ENCODE measurements around the gene CD6. TPM values are rescaled to one million over a fixed set of nuclear protein-coding genes. Genes with fewer than 3 reads are reported as not detected.

CD6 gene
- total RNA-seq, 1 experiment from 2014 or later = not detected

GRCh38 chr11:61001931-61002330 is 30.5 kb downstream of the CD6 start:
- in situ Hi-C loops (cut with HindIII; ENCODE audit: low sequenced_read_pairs) = no loop called here
- DNase-seq (ENCODE audit: low spot score) = no peak

DNA sequence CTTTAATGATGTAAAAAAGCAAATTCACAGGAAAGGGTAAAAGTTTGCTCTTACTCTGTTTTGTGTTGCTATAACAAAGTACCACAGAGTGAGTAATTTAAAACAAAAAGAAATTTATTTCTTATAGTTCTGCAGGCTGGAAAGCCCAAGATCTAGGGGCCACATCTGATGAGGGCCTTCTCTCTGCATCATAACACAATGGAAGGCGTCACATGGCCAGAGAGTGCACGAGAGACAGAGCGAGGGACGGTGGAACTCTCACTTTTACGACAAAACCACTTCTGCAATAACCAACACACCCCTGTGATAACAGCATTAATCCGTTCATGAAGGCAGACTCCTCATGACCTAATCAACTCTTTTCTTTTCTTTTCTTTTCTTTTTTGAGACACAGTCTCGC is 31.1 kb downstream of the CD6 start:
- DNase-seq (ENCODE audit: low spot score) = no peak
- in situ Hi-C loops (cut with HindIII; ENCODE audit: low sequenced_read_pairs) = no loop called here

- in situ Hi-C loops (cut with HindIII; ENCODE audit: low sequenced_read_pairs) = no loop called here
- no peak for DNase-seq (ENCODE audit: low spot score)
Observed at GRCh38 chr11:61004180-61004611, 32.7 kb downstream of the CD6 start.

- in situ Hi-C loops (cut with HindIII; ENCODE audit: low sequenced_read_pairs) = no loop called here
- DNase-seq (ENCODE audit: low spot score) = no peak
Observed at GRCh38 chr11:61004761-61005181, 33.3 kb downstream of the CD6 start.

DNA sequence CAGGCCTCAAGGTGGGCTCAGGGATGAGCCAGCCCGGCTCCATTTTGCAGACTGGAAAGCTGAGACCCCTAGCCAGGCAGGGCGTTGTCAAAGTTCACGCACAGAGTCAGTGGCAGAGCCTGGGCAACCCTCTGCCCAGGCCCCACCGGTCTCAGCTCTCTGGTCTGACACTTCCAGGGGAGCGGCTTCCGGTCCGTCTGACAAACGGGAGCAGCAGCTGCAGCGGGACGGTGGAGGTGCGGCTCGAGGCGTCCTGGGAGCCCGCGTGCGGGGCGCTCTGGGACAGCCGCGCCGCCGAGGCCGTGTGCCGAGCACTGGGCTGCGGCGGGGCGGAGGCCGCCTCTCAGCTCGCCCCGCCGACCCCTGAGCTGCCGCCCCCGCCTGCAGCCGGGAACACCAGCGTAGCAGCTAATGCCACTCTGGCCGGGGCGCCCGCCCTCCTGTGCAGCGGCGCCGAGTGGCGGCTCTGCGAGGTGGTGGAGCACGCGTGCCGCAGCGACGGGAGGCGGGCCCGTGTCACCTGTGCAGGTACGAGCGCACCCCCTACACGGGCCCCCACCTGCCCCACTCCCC is 36.0 kb downstream of the CD6 start:
- DNase-seq (ENCODE audit: low spot score) = no peak
- in situ Hi-C loops (cut with HindIII; ENCODE audit: low sequenced_read_pairs) = no loop called here

- DNase-seq (ENCODE audit: low spot score) = peak; percentile 27
- in situ Hi-C loops (cut with HindIII; ENCODE audit: low sequenced_read_pairs) = no loop called here
Observed at GRCh38 chr11:61007956-61008896, 36.7 kb downstream of the CD6 start.

GRCh38 chr11:61008971-61009370 is 37.5 kb downstream of the CD6 start:
- in situ Hi-C loops (cut with HindIII; ENCODE audit: low sequenced_read_pairs) = no loop called here
- no peak for DNase-seq (ENCODE audit: low spot score)

DNA sequence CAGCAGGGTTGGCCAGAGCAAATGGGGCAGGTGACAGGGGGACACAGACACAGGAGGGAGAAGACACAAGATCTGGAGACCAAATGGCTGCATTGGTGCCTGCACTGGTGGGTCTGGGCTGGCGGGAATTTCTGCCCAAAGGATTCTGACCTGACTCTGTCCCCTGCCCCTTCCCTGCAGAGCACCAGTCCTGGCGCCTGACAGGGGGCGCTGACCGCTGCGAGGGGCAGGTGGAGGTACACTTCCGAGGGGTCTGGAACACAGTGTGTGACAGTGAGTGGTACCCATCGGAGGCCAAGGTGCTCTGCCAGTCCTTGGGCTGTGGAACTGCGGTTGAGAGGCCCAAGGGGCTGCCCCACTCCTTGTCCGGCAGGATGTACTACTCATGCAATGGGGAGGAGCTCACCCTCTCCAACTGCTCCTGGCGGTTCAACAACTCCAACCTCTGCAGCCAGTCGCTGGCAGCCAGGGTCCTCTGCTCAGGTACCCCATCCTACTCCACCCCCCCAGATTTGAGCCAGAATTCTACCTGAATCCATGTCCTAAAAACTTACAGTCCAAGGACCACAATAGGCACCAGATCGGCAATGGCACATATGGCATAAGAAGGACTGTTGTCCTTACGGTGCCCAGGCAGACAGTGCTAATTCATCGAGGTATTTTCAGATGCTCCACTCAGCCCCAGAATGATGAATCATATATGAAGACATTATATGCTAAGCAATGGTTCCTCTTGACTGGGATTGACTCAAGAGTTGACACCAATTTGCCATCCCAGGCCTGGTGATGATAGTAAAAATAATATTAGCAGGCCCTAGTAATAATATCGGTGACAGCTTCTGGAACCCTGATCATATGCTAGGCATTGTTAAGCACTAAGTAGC is 38.2 kb downstream of the CD6 start:
- DNase-seq (ENCODE audit: low spot score) = no peak
- in situ Hi-C loops (cut with HindIII; ENCODE audit: low sequenced_read_pairs) = no loop called here

GRCh38 chr11:61010466-61011228 is 39.2 kb downstream of the CD6 start:
- in situ Hi-C loops (cut with HindIII; ENCODE audit: low sequenced_read_pairs) = no loop called here
- DNase-seq (ENCODE audit: low spot score) = no peak

DNA sequence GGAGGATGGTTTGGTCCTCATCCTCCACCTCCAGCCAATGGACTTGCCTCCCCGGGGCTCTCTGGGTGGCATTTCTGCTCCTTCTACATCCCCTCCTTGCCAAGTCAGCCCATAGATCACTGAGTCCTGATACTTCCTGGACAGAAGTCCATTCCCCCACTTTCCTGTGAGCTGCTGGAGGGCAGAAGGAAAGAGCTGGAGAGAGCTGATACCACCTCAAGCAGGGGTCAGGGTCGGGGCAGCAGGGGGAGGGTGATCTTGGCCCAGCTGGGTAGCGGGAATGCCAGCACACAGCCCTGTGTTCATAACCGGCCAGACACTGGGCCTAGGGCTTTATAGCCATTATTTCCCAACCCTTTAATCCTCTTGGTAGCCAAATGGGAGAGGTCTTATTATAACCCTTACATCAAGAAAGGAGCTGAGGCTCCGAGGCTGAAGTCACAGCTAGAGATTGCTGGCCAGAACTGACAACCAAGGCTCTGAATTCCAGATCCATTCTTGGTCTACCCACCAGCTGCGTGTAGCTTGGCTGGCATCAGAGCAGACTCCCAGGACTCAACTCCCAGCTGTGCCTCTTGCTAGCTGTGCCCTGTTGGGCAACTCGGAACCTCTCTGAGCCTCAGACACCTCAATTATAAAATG is 39.9 kb downstream of the CD6 start:
- no peak for DNase-seq (ENCODE audit: low spot score)
- in situ Hi-C loops (cut with HindIII; ENCODE audit: low sequenced_read_pairs) = no loop called here

GRCh38 chr11:61011950-61012736 is 40.7 kb downstream of the CD6 start:
- no peak for DNase-seq (ENCODE audit: low spot score)
- in situ Hi-C loops (cut with HindIII; ENCODE audit: low sequenced_read_pairs) = no loop called here

GRCh38 chr11:61012737-61013215 is 41.3 kb downstream of the CD6 start:
- in situ Hi-C loops (cut with HindIII; ENCODE audit: low sequenced_read_pairs) = no loop called here
- DNase-seq (ENCODE audit: low spot score) = no peak

DNA sequence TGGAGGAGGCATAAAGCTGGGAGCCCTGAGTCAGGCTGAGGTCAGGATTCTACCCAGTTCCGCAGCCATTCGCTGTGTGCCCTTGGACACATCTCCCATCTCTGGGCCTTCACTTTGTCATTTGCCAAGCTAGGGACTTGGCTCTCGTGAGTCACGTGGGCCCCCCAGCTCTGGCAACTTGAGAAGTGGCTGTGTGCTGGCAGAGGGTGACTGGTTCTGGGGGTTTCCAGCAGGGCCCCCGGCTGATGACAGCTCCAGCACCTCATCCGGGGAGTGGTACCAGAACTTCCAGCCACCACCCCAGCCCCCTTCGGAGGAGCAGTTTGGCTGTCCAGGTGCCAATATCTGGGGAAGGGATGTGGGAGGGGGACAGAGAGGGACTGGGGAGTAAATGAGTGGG is 46.6 kb downstream of the CD6 start:
- in situ Hi-C loops (cut with HindIII; ENCODE audit: low sequenced_read_pairs) = no loop called here
- DNase-seq (ENCODE audit: low spot score) = no peak

GRCh38 chr11:61019037-61019831 is 47.8 kb downstream of the CD6 start:
- in situ Hi-C loops (cut with HindIII; ENCODE audit: low sequenced_read_pairs) = no loop called here

DNA sequence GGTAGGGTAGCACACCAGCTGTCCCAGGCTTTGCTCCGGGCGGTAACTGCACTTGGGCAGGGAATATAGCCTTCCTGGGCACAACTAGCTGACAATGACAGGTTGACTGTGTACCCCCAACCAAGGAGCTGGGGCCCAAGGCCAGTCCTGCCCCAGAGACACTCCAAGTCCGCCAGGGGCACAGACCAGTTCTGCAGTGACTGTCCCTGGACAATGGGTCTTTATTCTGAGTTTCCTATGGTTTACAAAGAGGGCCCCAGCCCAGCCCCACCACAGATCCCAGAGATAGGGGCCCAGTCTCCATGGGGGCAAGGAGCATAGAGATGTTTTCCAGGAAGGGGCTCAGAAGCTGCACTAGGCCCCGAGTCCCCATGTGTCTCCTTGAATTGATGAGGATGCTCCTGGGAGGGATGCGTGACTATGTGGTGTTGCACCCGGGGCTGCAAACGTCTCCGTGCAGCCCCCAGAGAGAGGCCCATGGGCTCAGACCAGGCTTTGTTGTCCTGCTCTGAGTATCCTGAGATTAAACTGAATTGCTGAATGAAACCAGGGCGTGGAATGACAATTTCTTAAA is 48.4 kb downstream of the CD6 start:
- in situ Hi-C loops (cut with HindIII; ENCODE audit: low sequenced_read_pairs) = no loop called here
- no peak for DNase-seq (ENCODE audit: low spot score)

More at GRCh38 chr11:61019037-61019831, 47.8 kb downstream of the CD6 start:
- DNase-seq (ENCODE audit: low spot score) = no peak

- no peak for DNase-seq (ENCODE audit: low spot score)
- in situ Hi-C loops (cut with HindIII; ENCODE audit: low sequenced_read_pairs) = no loop called here
Observed at GRCh38 chr11:61020551-61021235, 49.2 kb downstream of the CD6 start.

Data from G401 (cell line).